ENCODE measurements around the gene UNC119B. TPM values are rescaled to one million over a fixed set of nuclear protein-coding genes. Genes with fewer than 3 reads are reported as not detected.

UNC119B gene
- total RNA-seq, 1 donor = 25.0 TPM

- no peak for DNase-seq (ENCODE audit: low read depth)
- TF ChIP-seq CTCF (IDR thresholded peaks at IDR 0.05; ENCODE audit: insufficient read depth, low read depth, low read length) = no peak
- H3K4me3 ChIP-seq (ENCODE audit: low read depth, low read length) = no peak overlapping the region
Measured at GRCh38 chr12:120705618-120706017, 4.6 kb upstream of the UNC119B start.

- H3K4me3 ChIP-seq (ENCODE audit: low read depth, low read length) = no peak overlapping the region
- DNase-seq (ENCODE audit: low read depth) = no peak
- no peak for TF ChIP-seq CTCF (IDR thresholded peaks at IDR 0.05; ENCODE audit: insufficient read depth, low read depth, low read length)
Measured at GRCh38 chr12:120706029-120706428, 4.2 kb upstream of the UNC119B start.

- H3K4me3 ChIP-seq (ENCODE audit: low read depth, low read length) = no peak overlapping the region
- DNase-seq (ENCODE audit: low read depth) = no peak
- no peak for TF ChIP-seq CTCF (IDR thresholded peaks at IDR 0.05; ENCODE audit: insufficient read depth, low read depth, low read length)
Measured at GRCh38 chr12:120708651-120709050, 1.6 kb upstream of the UNC119B start.

DNA sequence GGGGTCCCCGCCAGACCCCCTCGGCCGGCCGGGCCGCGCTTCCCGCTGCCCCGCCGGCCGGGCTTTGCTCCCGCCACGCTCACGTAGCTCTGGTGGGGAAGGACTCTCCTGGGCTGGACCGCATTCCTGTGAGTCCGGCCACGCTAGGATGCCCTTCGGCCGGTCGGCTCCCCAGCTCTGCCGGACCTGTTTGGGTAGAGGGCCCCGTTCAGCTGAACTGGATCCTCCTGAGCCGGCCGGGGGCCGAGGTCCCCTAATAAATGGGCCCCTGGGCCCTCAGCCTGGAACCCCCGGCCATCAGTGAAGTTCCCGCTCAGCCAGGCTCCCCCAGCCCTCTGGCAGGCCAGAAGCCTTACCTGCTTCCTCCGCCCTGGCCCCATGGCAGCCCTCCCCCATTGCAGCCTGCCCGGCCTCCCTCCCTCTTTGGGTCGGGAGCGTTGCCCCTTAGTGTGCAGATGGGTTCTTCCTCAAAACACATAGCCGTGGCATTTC lies 593 bp downstream of the UNC119B start:
- DNase-seq (ENCODE audit: low read depth) = no peak
- TF ChIP-seq CTCF (IDR thresholded peaks at IDR 0.05; ENCODE audit: insufficient read depth, low read depth, low read length) = no peak
- peak overlapping the region; percentile 79 for H3K4me3 ChIP-seq (ENCODE audit: low read depth, low read length)

GRCh38 chr12:120711411-120711810 lies 1.2 kb downstream of the UNC119B start:
- peak overlapping the region; percentile 79 for H3K4me3 ChIP-seq (ENCODE audit: low read depth, low read length)
- TF ChIP-seq CTCF (IDR thresholded peaks at IDR 0.05; ENCODE audit: insufficient read depth, low read depth, low read length) = no peak
- no peak for DNase-seq (ENCODE audit: low read depth)

DNA sequence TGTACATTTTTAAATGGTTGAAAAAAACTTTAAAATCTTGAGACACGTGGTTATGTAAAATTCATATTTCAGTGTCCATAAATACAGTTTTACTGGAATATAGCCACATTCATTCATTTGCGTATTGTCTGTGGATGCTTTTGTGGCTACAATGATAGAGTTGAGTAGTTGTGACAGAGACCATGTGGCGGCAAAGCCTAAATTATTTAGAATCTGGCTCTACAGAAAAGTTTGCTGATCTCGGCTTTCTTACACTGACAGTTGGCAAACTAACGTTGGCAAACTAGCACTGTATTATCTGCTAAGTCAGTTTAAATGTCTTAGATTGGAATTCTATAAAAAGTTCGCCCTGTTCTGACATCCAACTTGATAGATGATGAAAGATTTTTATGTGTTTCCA lies 2.4 kb downstream of the UNC119B start:
- H3K4me3 ChIP-seq (ENCODE audit: low read depth, low read length) = no peak overlapping the region
- DNase-seq (ENCODE audit: low read depth) = no peak
- TF ChIP-seq CTCF (IDR thresholded peaks at IDR 0.05; ENCODE audit: insufficient read depth, low read depth, low read length) = no peak

- peak; percentile 82 for DNase-seq (ENCODE audit: low read depth)
- peak; percentile 83 for TF ChIP-seq CTCF (IDR thresholded peaks at IDR 0.05; ENCODE audit: insufficient read depth, low read depth, low read length)
- no peak overlapping the region for H3K4me3 ChIP-seq (ENCODE audit: low read depth, low read length)
Measured at GRCh38 chr12:120713861-120714482, 3.7 kb downstream of the UNC119B start.
